H1 (cell line): Measurements from ENCODE around the gene NR5A2. TPM values are rescaled to one million over a fixed set of nuclear protein-coding genes. Genes with fewer than 3 reads are reported as not detected.

Source experiments
- ASH2L ChIP-seq: fragments of 200-600, 300-600 bp; sonication (generic); IDR thresholded peaks from one replicate; pipeline ENCODE4 v1.7.1; 2017; ENCODE audit warnings: low read length
- polyA plus RNA-seq, 7 experiments: library from polyadenylated mRNA; depleted of rRNA in 3 of 7; stranded (reverse) in 5 of 7; unstranded in 2 of 7; fragments of >200 nt in 5 of 7; fragments of 200-250 nt in 2 of 7; gene quantifications; 1 replicate in 5 of 7; 2 replicates in 1 of 7; 4 replicates in 1 of 7; pipeline versions ENCODE4 v1.2.1 to v1.2.3, GENCODE V29; 2011 to 2013; ENCODE audit warnings: missing spikeins in 2 of 7, mixed read lengths in 2 of 7
- total RNA-seq: library from RNA; stranded (reverse); fragmentation: NEBNext Ultra II Directional; extraction: Animal tissue kit (Norgen Biotek cat#: 25700); gene quantifications from 2 replicates; pipeline ENCODE4 v1.2.1, GENCODE V29; 2021

The NR5A2 gene
- total and polyA plus RNA-seq, 2 of the 8 experiments (the other 6 are each of a cell fraction or from before 2014, with no cell fraction given) = 1.7 to 11.6 TPM

DNA sequence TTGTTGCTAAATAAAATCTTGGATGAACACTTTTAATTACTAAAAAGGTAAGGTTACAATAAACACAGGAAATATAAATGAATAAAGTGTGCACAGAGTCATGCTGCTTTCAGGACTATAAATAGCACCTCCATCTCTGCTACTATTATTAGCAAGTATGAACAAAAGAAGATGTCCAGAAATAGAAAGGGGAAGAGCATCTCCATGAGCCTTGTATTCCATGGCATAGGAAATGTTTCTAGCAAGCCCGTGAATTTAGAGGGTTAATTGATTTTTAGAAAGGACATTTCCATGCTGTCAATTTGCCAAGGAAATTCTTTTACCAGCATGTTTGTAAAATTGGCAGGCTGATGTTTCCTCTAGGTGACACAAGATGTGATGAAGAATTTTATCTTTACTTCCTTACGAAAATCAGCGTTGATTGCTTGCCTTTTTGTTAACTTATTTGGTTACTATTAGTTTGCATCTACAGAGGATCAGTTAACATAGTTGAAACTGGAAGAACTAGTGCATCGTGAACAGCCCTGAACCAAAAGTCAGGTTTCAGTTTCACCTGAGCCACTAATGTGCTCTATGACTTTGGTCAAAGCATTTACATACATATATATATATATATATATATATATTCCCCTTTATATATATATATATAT, 45.3 kb downstream of the NR5A2 start (continued):
- TF ChIP-seq ASH2L = no peak
